ENCODE results near the gene SERPINB1. TPM values are rescaled to one million over a fixed set of nuclear protein-coding genes. Genes with fewer than 3 reads are reported as not detected.

SERPINB1 gene
- total RNA-seq (10 to 100 TPM; 17.7 to 73.7 (median 22.5) TPM), polyA plus RNA-seq (10 to 100 TPM; 16.3 to 16.6 TPM)
- long read RNA-seq, donor 1, transcript SERPINB1-201 (7 exons, 2,619 nt) = major isoform, 40 of 54 reads
- long read RNA-seq, donor 1, partial matches to known transcripts = 7 of 54 reads
- long read RNA-seq, donor 1, other reads (novel, unspliced or antisense) = 7 of 54 reads
- long read RNA-seq, donor 2, transcript SERPINB1-201 (7 exons, 2,619 nt) = major isoform, 30 of 40 reads
- long read RNA-seq, donor 2, partial matches to known transcripts = 5 of 40 reads
- long read RNA-seq, donor 2, other reads (novel, unspliced or antisense) = 5 of 40 reads
- long read RNA-seq, donor 3, transcript SERPINB1-201 (7 exons, 2,619 nt) = major isoform, 130 of 153 reads
- long read RNA-seq, donor 3, partial matches to known transcripts = 8 of 153 reads
- long read RNA-seq, donor 3, other reads (novel, unspliced or antisense) = 15 of 153 reads

GRCh38 chr6:2841264-2842138 is at the start of gene SERPINB1:
Gene SERPINB1 (minus strand): TSS chr6:2841863. CDS start chr6:2840586, 1,277 bp downstream.
- peaks cover 13 to 76% (median 35%) of the 10 kb centered on the region in 9 donors for H3K4me1 ChIP-seq

GRCh38 chr6:2890976-2891767 is 49.5 kb upstream of the SERPINB1 start:
- 94 to 95% methylated on average over 14 of the region's 14 CpGs for WGBS, 2 donors
- Histone ChIP-seq H3K4me1 (peaks cover 0 to 10% (median 0%) of the 10 kb centered on the region in 9 donors), H3K36me3 (peaks cover 0 to 84% (median 39%) of the 10 kb centered on the region in 9 donors), H3K27ac (no peak overlapping the region), H3K27me3 (no peaks in the 10 kb centered on the region), H3K4me3 (no peak overlapping the region), H3K9me3 (no peaks in the 10 kb centered on the region)
- intact Hi-C loops (cut with DNase I) = no loop called here
- no peak for TF ChIP-seq CTCF (IDR thresholded peaks at IDR 0.05)
- no peak for ATAC-seq
- no peak for DNase-seq

More at GRCh38 chr6:2841264-2842138, at the start of gene SERPINB1:
- no peaks in the 10 kb centered on the region for H3K27me3 ChIP-seq
- DNase-seq = peak; percentile 90 to 92
- intact Hi-C loops (cut with DNase I) = loop anchor here in 9 of 10 donors (2.0 to 10.0 kb wide), 6 partner anchors 49 to 216 kb away; no protein-coding TSS in a partner anchor
- peaks cover 0 to 39% (median 15%) of the 10 kb centered on the region in 9 donors for H3K36me3 ChIP-seq
- peak within 1 kb of the TSS; percentile 29 to 73 (median 66) for H3K4me3 ChIP-seq
- H3K9me3 ChIP-seq = no peaks in the 10 kb centered on the region
- WGBS, 2 donors = 1% methylated on average over 64 to 67 of the region's 67 CpGs
- peak within 1 kb of the TSS; percentile 95 to 99 (median 97) for H3K27ac ChIP-seq
- peak in 3 of 9 donors; percentile 41 to 50 (median 43) for TF ChIP-seq CTCF (IDR thresholded peaks at IDR 0.05)
- ATAC-seq = peak; percentile 87 to 95 (median 93)

GRCh38 chr6:2885967-2886735 is 44.5 kb upstream of the SERPINB1 start:
- H3K27me3 ChIP-seq = no peaks in the 10 kb centered on the region

More at GRCh38 chr6:2885967-2886735, 44.5 kb upstream of the SERPINB1 start:
- intact Hi-C loops (cut with DNase I) = no loop called here
- Histone ChIP-seq H3K4me3 (no peak overlapping the region), H3K9me3 (peaks cover 0 to 3% (median 0%) of the 10 kb centered on the region in 11 donors), H3K27ac (no peak overlapping the region), H3K4me1 (peaks cover 0 to 15% (median 0%) of the 10 kb centered on the region in 9 donors), H3K36me3 (peaks cover 0 to 35% (median 7%) of the 10 kb centered on the region in 9 donors)
- ATAC-seq (no peak), DNase-seq (no peak)
- TF ChIP-seq CTCF (IDR thresholded peaks at IDR 0.05) = no peak
- 52 to 82% methylated on average over 6 of the region's 6 CpGs for WGBS, 2 donors
